OCI-LY1 (cell line): ENCODE results near the gene CMIP.

Experiments used
- EZH2 ChIP-seq: fragments of 200-600 bp; sonication (generic), shearing (Covaris generic); IDR thresholded peaks from 2 replicates; pipeline ENCODE4 v1.8.0; 2017; ENCODE audit warnings: borderline replicate concordance, mixed run types, mild to moderate bottlenecking, antibody characterized with exemption, low read length, moderate library complexity, mixed read lengths
- TF ChIP-seq, protein P1 (sequence below): fragments of 200-600 bp; sonication (generic), shearing (Covaris generic); IDR thresholded peaks from 2 replicates; pipeline ENCODE4 v1.5.1; 2017; ENCODE audit warnings: mild to moderate bottlenecking, antibody characterized with exemption, low read length, moderate library complexity, mixed read lengths

GRCh38 chr16:81756615-81757356, 312.2 kb downstream of the CMIP start:
- TF ChIP-seq, protein P1, sequence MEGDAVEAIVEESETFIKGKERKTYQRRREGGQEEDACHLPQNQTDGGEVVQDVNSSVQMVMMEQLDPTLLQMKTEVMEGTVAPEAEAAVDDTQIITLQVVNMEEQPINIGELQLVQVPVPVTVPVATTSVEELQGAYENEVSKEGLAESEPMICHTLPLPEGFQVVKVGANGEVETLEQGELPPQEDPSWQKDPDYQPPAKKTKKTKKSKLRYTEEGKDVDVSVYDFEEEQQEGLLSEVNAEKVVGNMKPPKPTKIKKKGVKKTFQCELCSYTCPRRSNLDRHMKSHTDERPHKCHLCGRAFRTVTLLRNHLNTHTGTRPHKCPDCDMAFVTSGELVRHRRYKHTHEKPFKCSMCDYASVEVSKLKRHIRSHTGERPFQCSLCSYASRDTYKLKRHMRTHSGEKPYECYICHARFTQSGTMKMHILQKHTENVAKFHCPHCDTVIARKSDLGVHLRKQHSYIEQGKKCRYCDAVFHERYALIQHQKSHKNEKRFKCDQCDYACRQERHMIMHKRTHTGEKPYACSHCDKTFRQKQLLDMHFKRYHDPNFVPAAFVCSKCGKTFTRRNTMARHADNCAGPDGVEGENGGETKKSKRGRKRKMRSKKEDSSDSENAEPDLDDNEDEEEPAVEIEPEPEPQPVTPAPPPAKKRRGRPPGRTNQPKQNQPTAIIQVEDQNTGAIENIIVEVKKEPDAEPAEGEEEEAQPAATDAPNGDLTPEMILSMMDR, result no peak
- TF ChIP-seq EZH2, result no peak
